HG02588 (cell line): ENCODE results near the gene PUS10.
"Not testable (repeated sequence)": the region's sequence is repeated elsewhere in the genome, so short reads cannot be mapped to it uniquely, and the experiment has no call there.

Experiments
- ATAC-seq: cut with Tn5 transposase; IDR thresholded peaks from one replicate; pipeline ENCODE4 v1.9.1; 2021; ENCODE audit warnings: mild to moderate bottlenecking, moderate library complexity; ENCODE audit not compliant: unreplicated experiment

PUS10 gene

DNA sequence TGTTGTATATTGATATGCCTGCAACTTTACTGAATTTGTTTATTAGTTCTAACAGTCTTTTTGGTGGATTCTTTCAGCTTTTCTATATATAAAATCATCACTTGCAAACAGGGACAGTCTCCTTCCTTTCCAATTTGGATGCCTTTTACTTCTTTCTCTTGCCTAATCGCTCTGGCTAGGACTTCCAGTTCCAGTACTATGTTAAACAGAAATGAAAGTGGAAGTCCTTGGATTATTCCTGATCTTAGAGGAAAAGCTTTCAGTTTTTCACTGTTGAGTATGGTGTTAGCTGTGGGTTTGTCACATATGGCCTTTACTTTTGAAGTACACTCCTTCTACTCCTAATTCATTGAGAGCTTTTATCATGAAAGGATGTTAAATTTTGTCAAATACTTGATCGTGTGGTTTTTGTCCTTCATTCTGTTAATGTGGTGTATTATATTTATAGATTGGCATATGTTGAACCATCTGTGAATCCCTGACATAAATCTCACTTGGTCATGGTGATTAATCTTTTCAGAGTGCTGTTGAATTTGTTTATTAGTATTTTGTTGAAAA lies 83.8 kb downstream of the PUS10 start:
- no peak for ATAC-seq

DNA sequence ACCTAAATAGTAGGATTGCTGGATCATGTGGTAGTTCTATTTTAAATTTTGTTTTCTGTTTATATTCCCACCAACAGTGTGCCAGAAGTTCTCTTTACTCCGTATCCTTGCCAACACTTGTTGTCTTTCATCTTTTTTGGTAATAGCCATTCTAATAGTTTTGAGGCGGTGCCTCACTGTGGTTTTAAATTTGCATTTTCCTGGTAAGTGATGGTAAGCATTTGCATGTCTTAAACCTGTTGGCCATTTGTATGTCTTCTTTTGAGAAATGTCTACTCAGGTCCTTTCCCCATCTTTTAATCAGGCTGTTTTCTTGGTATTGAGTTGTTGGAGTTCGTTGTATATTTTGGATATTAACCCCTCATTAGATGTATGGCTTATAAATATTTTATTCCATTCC lies 85.1 kb downstream of the PUS10 start:
- ATAC-seq, result no peak

DNA sequence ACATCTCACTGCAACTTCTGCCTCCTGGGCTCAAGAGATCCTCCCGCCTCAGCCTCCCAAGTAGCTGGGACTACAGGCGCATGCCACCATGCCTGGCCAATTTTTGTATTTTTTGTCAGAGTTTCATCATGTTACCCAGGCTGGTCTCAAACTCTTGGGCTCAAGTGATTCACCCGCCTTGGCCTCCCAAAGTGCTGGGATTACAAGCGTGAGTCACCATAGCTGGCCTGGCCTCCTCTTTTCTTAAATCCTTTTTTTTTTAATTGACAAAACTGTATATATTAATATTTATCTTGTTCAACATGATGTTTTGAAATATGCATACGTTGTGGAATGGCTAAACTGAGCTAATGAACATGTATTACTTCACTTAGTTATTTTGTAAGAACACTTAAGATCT lies 86.0 kb downstream of the PUS10 start:
- ATAC-seq, result not testable (repeated sequence)

DNA sequence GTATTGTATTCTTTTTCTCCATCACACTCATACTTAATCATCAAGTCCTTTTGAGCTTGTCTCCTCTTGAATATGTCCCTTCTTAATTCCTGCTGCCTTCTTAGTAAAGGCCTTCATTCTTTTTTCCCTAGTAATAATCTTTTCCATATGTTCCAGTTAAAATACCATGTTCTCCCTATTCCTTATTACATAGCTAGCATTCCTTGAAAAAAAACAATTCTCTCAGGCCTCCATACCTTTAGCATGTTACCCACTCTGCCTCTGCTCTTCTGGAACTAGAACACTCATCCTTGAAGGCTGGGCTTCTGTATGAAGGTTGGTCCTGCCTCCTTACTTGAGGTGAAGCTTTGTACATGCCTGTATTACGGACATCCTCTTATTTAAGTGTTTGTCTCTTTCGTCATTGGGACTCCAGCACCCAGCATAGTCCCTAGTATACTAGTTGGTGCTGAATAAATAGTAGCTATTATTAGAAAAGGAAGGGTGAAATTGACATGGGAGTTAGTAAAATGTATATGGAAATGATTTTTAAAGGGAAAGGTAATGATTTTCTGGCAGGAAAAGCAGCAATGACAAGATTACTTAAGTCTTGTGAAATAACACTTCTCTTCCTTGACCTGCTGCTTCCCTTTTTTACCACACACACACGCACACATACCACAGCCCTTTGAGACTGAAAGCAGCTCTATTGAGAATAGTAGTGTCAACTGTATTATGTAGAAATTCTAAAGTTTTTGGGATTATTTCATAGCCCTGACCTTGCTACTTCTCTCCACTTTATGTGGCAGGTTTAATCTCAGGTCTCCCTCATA lies 91.1 kb downstream of the PUS10 start:
- no peak for ATAC-seq

DNA sequence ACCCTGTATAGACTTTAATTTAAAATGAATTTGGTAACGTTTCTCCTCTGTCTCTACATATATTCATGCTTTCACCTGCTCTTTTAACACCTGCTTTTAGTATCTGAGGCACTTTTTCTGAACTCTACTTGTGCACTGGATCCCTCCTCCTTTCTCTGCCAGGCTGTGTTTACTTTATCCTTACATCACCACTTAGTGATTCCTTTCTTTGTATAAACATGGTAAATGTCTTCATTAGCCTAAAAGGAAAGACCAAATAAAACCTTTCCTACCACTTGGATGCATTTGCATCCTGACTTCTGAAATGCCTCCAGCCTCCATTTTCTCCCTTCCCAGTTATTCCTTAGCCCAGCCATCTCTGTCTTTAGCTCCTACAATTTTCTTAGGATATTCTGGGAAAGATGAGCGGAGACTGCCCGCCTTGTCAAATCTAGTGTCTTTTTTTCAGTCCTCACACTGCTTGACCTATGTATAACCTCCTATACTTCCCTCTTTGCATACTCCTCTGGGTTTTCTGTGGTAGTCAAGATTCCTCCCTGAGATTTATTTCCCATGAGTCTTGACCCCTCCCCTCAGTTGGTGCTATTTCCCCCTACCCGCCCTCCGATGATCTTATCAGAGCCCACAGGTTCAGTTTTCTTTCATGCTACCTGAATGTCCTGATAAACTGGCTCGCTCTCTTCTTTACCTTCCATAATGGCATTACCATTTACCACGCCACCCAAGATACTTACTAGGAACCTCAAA lies 91.9 kb downstream of the PUS10 start:
- ATAC-seq, result no peak

DNA sequence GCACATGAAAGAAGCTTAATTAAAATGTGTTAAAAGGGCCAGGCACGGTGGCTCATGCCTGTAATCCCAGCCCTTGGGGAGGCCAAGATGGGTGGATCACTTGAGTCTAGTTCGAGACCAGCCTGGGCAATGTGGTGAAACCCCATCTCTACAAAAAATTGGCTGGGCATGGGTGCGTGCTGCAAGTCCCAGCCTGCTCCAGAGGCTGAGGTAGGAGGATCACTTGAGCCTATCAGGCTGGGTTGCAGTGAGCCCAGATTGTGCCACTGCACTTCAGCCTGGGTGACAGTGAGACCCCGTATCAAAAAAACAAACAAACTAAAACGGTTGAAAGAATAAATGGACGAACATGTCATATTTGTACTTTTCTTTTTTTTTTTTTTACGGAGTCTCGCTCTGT lies 110.7 kb downstream of the PUS10 start:
- no peak for ATAC-seq

DNA sequence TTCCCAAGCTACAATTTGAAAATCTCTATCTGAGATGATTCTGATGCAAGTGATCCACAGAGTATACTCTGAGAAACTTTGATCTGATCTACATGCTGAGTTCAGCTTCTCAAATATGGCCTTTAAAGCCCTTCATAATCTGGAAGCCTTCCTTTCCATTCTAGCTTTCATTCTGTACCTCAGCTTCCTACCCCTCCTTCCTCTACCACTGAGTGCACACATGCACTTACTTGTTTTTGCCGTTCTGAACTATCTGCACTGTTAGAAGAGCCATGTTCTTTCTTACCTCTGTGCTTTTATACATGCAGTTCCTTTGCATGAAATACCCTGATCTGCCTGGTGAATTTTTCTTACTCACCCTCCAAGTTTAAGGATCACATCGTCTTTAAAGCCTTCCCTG lies 111.7 kb downstream of the PUS10 start:
- no peak for ATAC-seq

DNA sequence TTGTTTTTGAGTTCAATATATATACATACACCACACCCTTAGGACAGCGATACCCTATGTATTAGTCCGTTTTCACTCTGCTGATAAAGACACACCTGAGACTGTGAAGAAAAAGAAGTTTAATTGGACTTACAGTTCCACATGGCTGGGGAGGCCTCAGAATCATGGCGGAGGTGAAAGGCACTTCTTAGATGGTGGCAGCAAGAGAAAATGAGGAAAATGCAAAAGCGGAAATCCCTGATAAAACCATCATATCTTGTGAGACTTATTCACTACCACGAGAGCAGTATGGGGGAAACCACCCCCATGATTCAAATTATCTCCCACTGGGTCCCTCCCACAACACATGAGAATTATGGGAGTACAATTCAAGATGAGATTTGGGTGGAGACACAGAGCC lies 112.2 kb downstream of the PUS10 start:
- ATAC-seq, result not testable (repeated sequence)

DNA sequence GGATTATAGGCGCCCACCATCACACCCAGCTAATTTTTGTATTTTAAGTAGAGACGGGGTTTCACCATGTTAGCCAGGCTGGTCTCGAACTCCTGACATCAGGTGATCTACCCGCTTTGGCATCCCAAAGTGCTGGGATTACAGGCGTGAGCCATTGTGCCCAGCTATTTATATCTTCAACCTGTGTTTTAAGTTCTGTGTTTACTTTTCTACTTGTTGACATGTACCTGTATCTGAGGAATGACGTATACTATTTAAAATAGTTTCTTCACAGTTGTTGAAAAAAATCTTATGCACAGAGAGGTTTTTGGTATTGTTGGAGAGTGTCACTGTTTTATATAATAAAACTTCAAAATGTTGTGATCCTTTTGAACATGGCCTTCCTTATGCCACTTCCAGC lies 116.8 kb downstream of the PUS10 start:
- ATAC-seq, result not testable (repeated sequence)

DNA sequence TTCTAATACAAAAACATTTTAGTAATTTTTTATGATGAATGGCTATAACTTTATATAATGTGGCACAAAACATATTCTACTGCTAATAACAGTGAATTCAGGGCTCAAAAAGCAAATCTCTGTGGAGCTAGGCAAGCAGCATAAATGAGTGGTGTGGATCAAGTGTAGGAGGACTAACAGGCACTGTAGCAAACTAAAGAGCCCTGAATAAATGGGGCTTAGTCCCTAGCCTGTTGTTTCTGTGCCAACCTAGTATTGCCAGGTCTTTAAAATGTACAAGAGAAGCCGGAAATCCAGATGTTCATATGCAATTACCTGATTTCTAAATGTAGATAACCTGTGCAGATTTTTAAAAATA lies 118.2 kb downstream of the PUS10 start:
- no peak for ATAC-seq

DNA sequence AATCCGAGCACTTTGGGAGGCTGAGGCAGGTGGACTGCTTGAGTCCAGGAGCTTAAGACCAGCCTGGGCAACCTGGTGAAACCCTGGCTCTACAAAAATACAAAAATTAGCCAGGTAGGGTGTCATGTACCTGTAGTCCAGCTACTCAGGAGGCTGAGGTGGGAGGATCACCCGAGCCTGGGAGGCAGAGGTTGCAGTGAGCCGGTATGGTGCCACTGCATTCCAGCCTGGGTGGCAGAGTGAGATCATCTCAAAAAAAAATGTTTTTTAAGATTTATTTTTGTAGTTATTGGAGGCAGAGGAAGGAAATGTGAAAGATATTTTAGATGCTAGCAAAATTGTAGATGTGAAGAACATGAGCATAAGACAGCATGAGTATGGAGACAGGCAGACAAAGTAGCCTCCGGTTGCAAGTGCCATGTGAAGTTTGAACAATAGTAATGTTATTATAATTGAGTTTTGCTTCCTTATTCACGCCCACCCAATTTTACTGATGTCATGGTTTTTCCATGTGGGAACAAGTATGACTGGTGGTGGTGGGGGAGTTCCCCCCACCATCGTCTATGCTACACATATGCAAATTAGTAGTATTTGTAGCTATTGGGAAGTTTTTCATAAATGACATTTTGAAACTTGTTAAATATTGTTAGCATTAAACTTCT lies 118.7 kb downstream of the PUS10 start:
- peak; percentile 64 for ATAC-seq

DNA sequence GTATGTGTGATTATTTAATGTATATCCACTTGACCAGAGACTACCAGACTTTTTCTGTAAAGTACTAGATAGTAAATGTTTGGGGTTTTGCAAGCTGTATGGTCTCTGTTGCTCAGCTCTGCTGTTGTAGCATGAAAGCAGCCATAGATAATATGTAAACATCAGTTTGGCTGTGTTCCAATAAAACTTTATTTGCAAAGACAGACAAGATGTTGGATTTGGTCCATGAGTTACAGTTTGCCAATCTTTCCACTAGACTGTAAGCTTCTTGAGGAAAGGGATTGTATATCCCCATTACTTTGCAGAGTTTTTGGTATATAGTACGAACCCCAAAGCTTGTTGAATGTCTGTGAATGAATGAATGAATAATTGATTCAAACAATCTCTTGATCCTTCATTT lies 119.5 kb downstream of the PUS10 start:
- no peak for ATAC-seq
